Loucy (cell line): ENCODE results near the gene ADAM8.

Experiments
- H2AFZ ChIP-seq: fragments of 200-600 bp; sonication (generic); 2 replicates; pipeline ENCODE4 v1.6.0; 2016; ENCODE audit warnings: antibody characterized with exemption, mild to moderate bottlenecking, low read length, moderate library complexity
- H3F3A ChIP-seq: fragments of 200-600 bp; 2 replicates; pipeline ENCODE4 v1.6.0; 2016; ENCODE audit warnings: antibody characterized with exemption, low read depth, mild to moderate bottlenecking
- H3K27me3 ChIP-seq: fragments of 200-600 bp; sonication (generic); 2 replicates; pipeline ENCODE4 v1.6.1; 2014; ENCODE audit warnings: low read length, mild to moderate bottlenecking; ENCODE audit not compliant: insufficient read depth, poor library complexity, severe bottlenecking
- H3K36me3 ChIP-seq: fragments of 200-600 bp; sonication (generic); 2 replicates; pipeline ENCODE4 v1.6.1; 2016; ENCODE audit warnings: low read length; ENCODE audit not compliant: insufficient read depth
- H3K4me1 ChIP-seq: fragments of 200-600 bp; sonication (generic); 2 replicates; pipeline ENCODE4 v1.5.1; 2014; ENCODE audit warnings: low read length, mild to moderate bottlenecking; ENCODE audit not compliant: insufficient read depth, poor library complexity, severe bottlenecking
- H3K4me2 ChIP-seq: fragments of 200-600 bp; sonication (generic); 2 replicates; pipeline ENCODE4 v1.6.0; 2014; ENCODE audit warnings: antibody characterized with exemption, low read length, low read depth, mild to moderate bottlenecking; ENCODE audit not compliant: poor library complexity, severe bottlenecking
- H3K4me3 ChIP-seq: fragments of 200-600 bp; sonication (generic); 2 replicates; pipeline ENCODE4 v1.5.1; 2014; ENCODE audit warnings: low read length, mild to moderate bottlenecking, mixed read lengths; ENCODE audit not compliant: poor library complexity, severe bottlenecking
- H3K79me2 ChIP-seq: fragments of 200-600 bp; sonication (generic); 2 replicates; pipeline ENCODE4 v1.6.1; 2014; ENCODE audit warnings: low read length; ENCODE audit not compliant: insufficient read depth
- H3K9ac ChIP-seq: fragments of 200-600 bp; sonication (generic); 2 replicates; pipeline ENCODE4 v1.6.0; 2014; ENCODE audit warnings: mild to moderate bottlenecking, low read depth, low read length, moderate library complexity; ENCODE audit not compliant: poor library complexity, severe bottlenecking
- H3K9me2 ChIP-seq: fragments of 200-600 bp; sonication (generic); replicated peaks from 2 replicates; pipeline ENCODE4 v1.6.1; 2016; ENCODE audit warnings: low read depth, low read length, mixed read lengths
- H3K9me3 ChIP-seq: fragments of 200-600 bp; sonication (generic); 2 replicates; pipeline ENCODE4 v1.6.1; 2014; ENCODE audit warnings: mild to moderate bottlenecking, antibody characterized with exemption, low read length, low read depth; ENCODE audit not compliant: insufficient read depth
- H4K20me1 ChIP-seq: fragments of 200-600 bp; sonication (generic); 2 replicates; pipeline ENCODE4 v1.6.0; 2014; ENCODE audit warnings: antibody characterized with exemption, low read length, mild to moderate bottlenecking; ENCODE audit not compliant: insufficient read depth, poor library complexity, severe bottlenecking
- CTCF ChIP-seq: fragments of 200-600 bp; sonication (generic); conservative IDR thresholded peaks from 2 replicates; pipeline ENCODE4 v1.5.1; 2014; ENCODE audit warnings: mild to moderate bottlenecking, antibody characterized with exemption, low read length
- EZH2phosphoT487 ChIP-seq: fragments of 200-600 bp; IDR thresholded peaks from 2 replicates; pipeline ENCODE4 v1.6.1; 2018; ENCODE audit warnings: antibody characterized with exemption, mild to moderate bottlenecking, moderate library complexity, borderline replicate concordance

Gene ADAM8

GRCh38 chr10:133237588-133238465, 38.8 kb downstream of the ADAM8 start, which contains the start of gene VENTX:
VENTX (plus strand) TSS chr10:133237855; CDS start chr10:133237915, 60 bp downstream.
- no peak within 1 kb of the TSS for H3K9ac ChIP-seq
- TF ChIP-seq CTCF (no peak), EZH2phosphoT487 (no peak)
- no peaks in the 10 kb centered on the region for H3K4me1 ChIP-seq
- H3K9me3 ChIP-seq = peaks cover 4% of the 10 kb centered on the region; the same call in 1 of the 2 replicates
- H3K4me3 ChIP-seq = no peak within 1 kb of the TSS
- no peaks in the 10 kb centered on the region for H4K20me1 ChIP-seq
- H2AFZ ChIP-seq = no peak within 1 kb of the TSS
- H3K4me2 ChIP-seq = no peak within 1 kb of the TSS
- no peaks in the 10 kb centered on the region for H3K36me3 ChIP-seq
- H3K9me2 ChIP-seq = no peaks in the 10 kb centered on the region
- H3K79me2 ChIP-seq = no peaks in the 10 kb centered on the region
- no peaks in the 10 kb centered on the region for H3K27me3 ChIP-seq
- no peaks in the 10 kb centered on the region for H3F3A ChIP-seq

GRCh38 chr10:133237241-133237587, 39.5 kb downstream of the ADAM8 start:
- H3K4me3 ChIP-seq = no peak overlapping the region
- no peak for TF ChIP-seq CTCF
- no peak for TF ChIP-seq EZH2phosphoT487
- no peaks in the 10 kb centered on the region for H4K20me1 ChIP-seq
- no peak overlapping the region for H3K9ac ChIP-seq
- no peaks in the 10 kb centered on the region for H3K36me3 ChIP-seq
- no peaks in the 10 kb centered on the region for H3F3A ChIP-seq
- no peaks in the 10 kb centered on the region for H3K4me1 ChIP-seq
- no peaks in the 10 kb centered on the region for H3K9me2 ChIP-seq
- no peak overlapping the region for H3K4me2 ChIP-seq
- H3K27me3 ChIP-seq = no peaks in the 10 kb centered on the region
- no peak overlapping the region for H2AFZ ChIP-seq
- no peaks in the 10 kb centered on the region for H3K79me2 ChIP-seq
- peaks cover 4% of the 10 kb centered on the region; the same call in 1 of the 2 replicates for H3K9me3 ChIP-seq

GRCh38 chr10:133236401-133237240, 40.0 kb downstream of the ADAM8 start:
- no peak overlapping the region for H3K4me3 ChIP-seq

More at GRCh38 chr10:133236401-133237240, 40.0 kb downstream of the ADAM8 start:
- Histone ChIP-seq H3K4me2 (no peak overlapping the region), H3K36me3 (no peaks in the 10 kb centered on the region), H3K27me3 (no peaks in the 10 kb centered on the region), H3F3A (no peaks in the 10 kb centered on the region), H3K9me3 (peaks cover 4% of the 10 kb centered on the region; the same call in 1 of the 2 replicates), H3K9ac (no peak overlapping the region), H3K9me2 (no peaks in the 10 kb centered on the region), H4K20me1 (no peaks in the 10 kb centered on the region), H3K79me2 (no peaks in the 10 kb centered on the region), H2AFZ (no peak overlapping the region), H3K4me1 (no peaks in the 10 kb centered on the region)
- TF ChIP-seq CTCF = no peak
